Upper lobe of left lung (tissue), 4 donors: ENCODE data around the gene SP6.

Source experiments
- EP300 ChIP-seq, 4 donors: sonication (generic); formaldehyde crosslinking; IDR thresholded peaks; one replicate each; pipeline ENCODE4 v1.5.1; 2017; ENCODE audit warnings: antibody characterized with exemption in 4 of 4, control low read depth in 2 of 4
- POLR2A ChIP-seq, 4 donors: fragments of 450-650 bp; IDR thresholded peaks; one replicate each; pipeline ENCODE4 v1.5.1; 2016 to 2017; ENCODE audit warnings: antibody characterized with exemption in 4 of 4, mild to moderate bottlenecking in 2 of 4
- POLR2AphosphoS5 ChIP-seq, 2 donors: sonication (generic); formaldehyde crosslinking; IDR thresholded peaks; one replicate each; pipeline ENCODE4 v1.5.1; 2017; ENCODE audit warnings: antibody characterized with exemption in 2 of 2
- TF ChIP-seq, protein P1 (sequence below), 6 experiments: fragments of 450-650 bp in 4 of 6; fragments of 200-600 bp in 2 of 6; sonication (generic) in 2 of 6; IDR thresholded peaks; one replicate each; pipeline ENCODE4 v1.5.1; 2016 to 2019; ENCODE audit warnings: antibody characterized with exemption in 6 of 6

DNA sequence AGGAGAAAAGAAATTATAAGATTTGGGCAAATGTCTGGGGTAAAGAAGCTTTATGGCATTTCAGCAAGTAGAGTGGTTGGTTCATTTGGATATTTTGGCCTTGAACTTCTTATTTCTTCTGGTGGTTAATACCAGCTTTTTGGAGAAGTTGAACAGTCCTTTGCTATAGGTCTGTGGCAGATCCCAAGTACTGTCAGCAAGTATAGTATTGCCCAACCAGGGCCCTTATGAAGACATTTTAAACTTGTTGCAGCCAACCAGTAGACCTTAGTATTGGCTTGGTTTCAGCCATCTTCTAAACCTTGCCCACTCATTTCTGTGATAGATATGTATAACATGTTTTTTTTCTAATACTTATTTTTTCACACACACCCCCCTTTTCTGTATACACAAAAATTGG, 47.3 kb upstream of the SP6 start:
- TF ChIP-seq EP300 (IDR thresholded peaks at IDR 0.05) (no peak), POLR2AphosphoS5 (IDR thresholded peaks at IDR 0.05) (no peak), POLR2A (IDR thresholded peaks at IDR 0.05) (no peak)
- TF ChIP-seq, protein P1, sequence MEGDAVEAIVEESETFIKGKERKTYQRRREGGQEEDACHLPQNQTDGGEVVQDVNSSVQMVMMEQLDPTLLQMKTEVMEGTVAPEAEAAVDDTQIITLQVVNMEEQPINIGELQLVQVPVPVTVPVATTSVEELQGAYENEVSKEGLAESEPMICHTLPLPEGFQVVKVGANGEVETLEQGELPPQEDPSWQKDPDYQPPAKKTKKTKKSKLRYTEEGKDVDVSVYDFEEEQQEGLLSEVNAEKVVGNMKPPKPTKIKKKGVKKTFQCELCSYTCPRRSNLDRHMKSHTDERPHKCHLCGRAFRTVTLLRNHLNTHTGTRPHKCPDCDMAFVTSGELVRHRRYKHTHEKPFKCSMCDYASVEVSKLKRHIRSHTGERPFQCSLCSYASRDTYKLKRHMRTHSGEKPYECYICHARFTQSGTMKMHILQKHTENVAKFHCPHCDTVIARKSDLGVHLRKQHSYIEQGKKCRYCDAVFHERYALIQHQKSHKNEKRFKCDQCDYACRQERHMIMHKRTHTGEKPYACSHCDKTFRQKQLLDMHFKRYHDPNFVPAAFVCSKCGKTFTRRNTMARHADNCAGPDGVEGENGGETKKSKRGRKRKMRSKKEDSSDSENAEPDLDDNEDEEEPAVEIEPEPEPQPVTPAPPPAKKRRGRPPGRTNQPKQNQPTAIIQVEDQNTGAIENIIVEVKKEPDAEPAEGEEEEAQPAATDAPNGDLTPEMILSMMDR (IDR thresholded peaks at IDR 0.05), result no peak
